Peyer's patch (tissue), 4 donors: ENCODE data around the gene KLKB1.

Experiments
- CTCF ChIP-seq, 6 experiments: fragments of 450-650 bp in 4 of 6; fragments of 200-600 bp in 2 of 6; sonication (generic) in 1 of 6; IDR thresholded peaks; one replicate each; pipeline ENCODE4 v1.5.1; 2017 to 2019; ENCODE audit warnings: antibody characterized with exemption in 6 of 6, mild to moderate bottlenecking in 3 of 6, moderate library complexity in 1 of 6
- POLR2A ChIP-seq, 2 donors: fragments of 450-650 bp; IDR thresholded peaks; one replicate each; pipeline ENCODE4 v1.5.1; 2017; ENCODE audit warnings: antibody characterized with exemption in 2 of 2, mild to moderate bottlenecking in 2 of 2, moderate library complexity in 2 of 2

- TF ChIP-seq CTCF (IDR thresholded peaks at IDR 0.05) (no peak), POLR2A (IDR thresholded peaks at IDR 0.05) (no peak)
Observed at GRCh38 chr4:186285147-186285546, 57.8 kb downstream of the KLKB1 start.
